Neural cell (in vitro differentiated cells): ENCODE data around the gene ZFX. TPM values are rescaled to one million over a fixed set of nuclear protein-coding genes. Genes with fewer than 3 reads are reported as not detected.

Source experiments
- H2AFZ ChIP-seq: fragments of 200-600, 300-800 bp; sonication (generic), shearing (Covaris generic); 2 replicates; pipeline ENCODE4 v1.6.0; 2014; ENCODE audit warnings: low read depth, mild to moderate bottlenecking, antibody characterized with exemption, low read length, moderate library complexity
- H3F3A ChIP-seq: fragments of 200-600 bp; shearing (Covaris generic); 2 replicates; pipeline ENCODE4 v1.6.1; 2016; ENCODE audit warnings: mild to moderate bottlenecking, moderate library complexity, mixed read lengths, antibody characterized with exemption, low read length; ENCODE audit not compliant: insufficient read depth, poor library complexity, severe bottlenecking
- H3K27ac ChIP-seq: fragments of 200-600, 300-800 bp; sonication (generic), shearing (Covaris generic); 2 replicates; pipeline ENCODE4 v1.5.1; 2014; ENCODE audit warnings: mild to moderate bottlenecking, low read length, moderate library complexity
- H3K27me3 ChIP-seq: fragments of 300-800, 200-600 bp; sonication (generic), shearing (Covaris generic); 2 replicates; pipeline ENCODE4 v1.6.0; 2014; ENCODE audit warnings: mild to moderate bottlenecking, low read depth, low read length, moderate library complexity; ENCODE audit not compliant: insufficient read depth
- H3K36me3 ChIP-seq: fragments of 300-800, 200-600 bp; sonication (generic), shearing (Covaris generic); 2 replicates; pipeline ENCODE4 v1.5.1; 2014; ENCODE audit warnings: mild to moderate bottlenecking, antibody characterized with exemption, low read length, moderate library complexity; ENCODE audit not compliant: insufficient read depth
- H3K4me2 ChIP-seq: fragments of 300-800, 200-600 bp; sonication (generic), shearing (Covaris generic); 2 replicates; pipeline ENCODE4 v1.6.0; 2014; ENCODE audit warnings: mild to moderate bottlenecking, low read length
- H3K4me3 ChIP-seq: fragments of 300-800, 200-600 bp; sonication (generic), shearing (Covaris generic); 2 replicates; pipeline ENCODE4 v1.5.1; 2014; ENCODE audit warnings: mild to moderate bottlenecking, low read length, moderate library complexity
- H3K79me2 ChIP-seq: fragments of 200-600 bp; shearing (Covaris generic); replicated peaks from 2 replicates; pipeline ENCODE4 v1.6.0; 2014; ENCODE audit warnings: mild to moderate bottlenecking, low read length, moderate library complexity; ENCODE audit not compliant: insufficient read depth
- H3K9ac ChIP-seq: fragments of 300-800, 200-600 bp; sonication (generic), shearing (Covaris generic); 2 replicates; pipeline ENCODE4 v1.6.1; 2016; ENCODE audit warnings: mild to moderate bottlenecking, low read length, mixed read lengths
- H3K9me2 ChIP-seq: fragments of 200-600 bp; shearing (Covaris generic); 2 replicates; pipeline ENCODE4 v1.6.1; 2016; ENCODE audit warnings: mild to moderate bottlenecking, low read length, mixed read lengths; ENCODE audit not compliant: insufficient read depth
- H3K9me3 ChIP-seq: fragments of 200-600, 300-800 bp; sonication (generic), shearing (Covaris generic); 2 replicates; pipeline ENCODE4 v1.6.1; 2016; ENCODE audit warnings: mild to moderate bottlenecking, mixed run types, low read length, moderate library complexity, mixed read lengths
- H4K20me1 ChIP-seq: fragments of 200-600 bp; shearing (Covaris generic); 2 replicates; pipeline ENCODE4 v1.6.1; 2016; ENCODE audit warnings: mild to moderate bottlenecking, mixed run types; ENCODE audit not compliant: insufficient read depth
- CTCF ChIP-seq: fragments of 450-650 bp; IDR thresholded peaks from 2 replicates; pipeline ENCODE4 v1.5.1; 2014; ENCODE audit warnings: antibody characterized with exemption, mild to moderate bottlenecking, moderate library complexity; ENCODE audit not compliant: poor library complexity, severe bottlenecking
- EP300 ChIP-seq: fragments of 450-650 bp; conservative IDR thresholded peaks from 2 replicates; pipeline ENCODE4 v1.6.1; 2014; ENCODE audit warnings: antibody characterized with exemption, mild to moderate bottlenecking, moderate library complexity; ENCODE audit not compliant: poor library complexity, severe bottlenecking
- EZH2 ChIP-seq: fragments of 200-600, 300-800 bp; shearing (Covaris generic), sonication (generic); IDR thresholded peaks from 2 replicates; pipeline ENCODE4 v1.6.1; 2014; ENCODE audit warnings: antibody characterized with exemption, low read length, borderline replicate concordance, mild to moderate bottlenecking; ENCODE audit not compliant: insufficient read depth, poor library complexity, severe bottlenecking
- MXI1 ChIP-seq: fragments of 450-650 bp; conservative IDR thresholded peaks from 2 replicates; pipeline ENCODE4 v1.6.1; 2014; ENCODE audit warnings: antibody characterized with exemption, mild to moderate bottlenecking; ENCODE audit not compliant: poor library complexity, severe bottlenecking
- POLR2AphosphoS5 ChIP-seq: IDR thresholded peaks from 2 replicates; pipeline ENCODE4 v1.6.1; 2012
- RAD21 ChIP-seq: fragments of 450-650 bp; conservative IDR thresholded peaks from 2 replicates; pipeline ENCODE4 v1.6.1; 2014; ENCODE audit warnings: antibody characterized with exemption, mild to moderate bottlenecking, moderate library complexity
- REST ChIP-seq: IDR thresholded peaks from 2 replicates; pipeline ENCODE4 v1.6.1; 2012; ENCODE audit warnings: borderline replicate concordance
- SMC3 ChIP-seq: fragments of 450-650 bp; conservative IDR thresholded peaks from 2 replicates; pipeline ENCODE4 v1.6.1; 2014; ENCODE audit warnings: antibody characterized with exemption, mild to moderate bottlenecking, moderate library complexity; ENCODE audit not compliant: poor library complexity
- TAF1 ChIP-seq: IDR thresholded peaks from 2 replicates; pipeline ENCODE4 v1.6.1; 2012; ENCODE audit warnings: low read depth
- polyA plus RNA-seq: library from polyadenylated mRNA; depleted of rRNA; stranded (reverse); fragments of >200 nt; gene quantifications from 2 replicates; pipeline ENCODE4 v1.2.3, GENCODE V29; 2014

The ZFX gene
- polyA plus RNA-seq, 1 donor from 2014 or later = 12.5 TPM

GRCh38 chrX:24248042-24248441 lies 98.5 kb downstream of the ZFX start:
- H3K27ac ChIP-seq = no peak overlapping the region
- no peak overlapping the region for H2AFZ ChIP-seq
- no peak overlapping the region for H3K4me3 ChIP-seq
- no peaks in the 10 kb centered on the region for H3F3A ChIP-seq
- no peaks in the 10 kb centered on the region for H3K27me3 ChIP-seq
- no peaks in the 10 kb centered on the region for H3K9me3 ChIP-seq
- H3K4me2 ChIP-seq = no peak overlapping the region
- H4K20me1 ChIP-seq = no peaks in the 10 kb centered on the region
- H3K36me3 ChIP-seq = no peaks in the 10 kb centered on the region
- TF ChIP-seq EP300 (no peak), TAF1 (no peak), MXI1 (no peak), EZH2 (no peak), RAD21 (no peak), CTCF (no peak), POLR2AphosphoS5 (no peak), SMC3 (no peak), REST (no peak)
- no peaks in the 10 kb centered on the region for H3K9me2 ChIP-seq
- no peak overlapping the region for H3K9ac ChIP-seq
- H3K79me2 ChIP-seq = no peaks in the 10 kb centered on the region

- H4K20me1 ChIP-seq = no peaks in the 10 kb centered on the region
- no peak overlapping the region for H3K4me3 ChIP-seq
- no peak overlapping the region for H3K4me2 ChIP-seq
- H3F3A ChIP-seq = no peaks in the 10 kb centered on the region
- no peaks in the 10 kb centered on the region for H3K36me3 ChIP-seq
- H3K79me2 ChIP-seq = no peaks in the 10 kb centered on the region
- H3K27ac ChIP-seq = no peak overlapping the region
- no peaks in the 10 kb centered on the region for H3K9me3 ChIP-seq
- no peak for TF ChIP-seq TAF1
- no peak for TF ChIP-seq POLR2AphosphoS5
- TF ChIP-seq EZH2 = no peak
- TF ChIP-seq EP300 = no peak
- TF ChIP-seq REST = no peak
- TF ChIP-seq CTCF = no peak
- no peak for TF ChIP-seq SMC3
- no peak for TF ChIP-seq RAD21
- TF ChIP-seq MXI1 = no peak
- no peaks in the 10 kb centered on the region for H3K9me2 ChIP-seq
- no peak overlapping the region for H2AFZ ChIP-seq
- H3K27me3 ChIP-seq = no peaks in the 10 kb centered on the region
- no peak overlapping the region for H3K9ac ChIP-seq
Observed at GRCh38 chrX:24253030-24253429, 103.5 kb downstream of the ZFX start.
